ENCODE data around the gene DYNLT2.
"Not testable (repeated sequence)": the region's sequence is repeated elsewhere in the genome, so short reads cannot be mapped to it uniquely, and the experiment has no call there.

Gene DYNLT2

GRCh38 chr6:169776379-169776778 is 25.0 kb upstream of the DYNLT2 start:
- DNase-seq = no peak
- H3K36me3 ChIP-seq (replicated peaks) = peaks cover 3% of the 10 kb centered on the region
- in situ Hi-C loops (cut with HindIII; ENCODE audit: low pct_ligation_motif_present, low sequenced_read_pairs) = no loop called here
- H3K27ac ChIP-seq = no peak overlapping the region
- no peaks in the 10 kb centered on the region for H3K27me3 ChIP-seq (replicated peaks)
- no peak for TF ChIP-seq CTCF (IDR thresholded peaks at IDR 0.05; ENCODE audit: low read depth, low read length, missing control alignments)
- H3K4me3 ChIP-seq (ENCODE audit: low read depth, low read length) = no peak overlapping the region

GRCh38 chr6:169775321-169775720 is 23.9 kb upstream of the DYNLT2 start:
- no peaks in the 10 kb centered on the region for H3K27me3 ChIP-seq (replicated peaks)
- in situ Hi-C loops (cut with HindIII; ENCODE audit: low pct_ligation_motif_present, low sequenced_read_pairs) = no loop called here
- TF ChIP-seq CTCF (IDR thresholded peaks at IDR 0.05; ENCODE audit: low read depth, low read length, missing control alignments) = no peak
- H3K27ac ChIP-seq = no peak overlapping the region
- no peak overlapping the region for H3K4me3 ChIP-seq (ENCODE audit: low read depth, low read length)
- DNase-seq = no peak
- H3K36me3 ChIP-seq (replicated peaks) = peaks cover 3% of the 10 kb centered on the region

- DNase-seq = no peak
- Histone ChIP-seq H3K4me3 (ENCODE audit: low read depth, low read length) (no peak overlapping the region), H3K27ac (no peak overlapping the region), H3K36me3 (replicated peaks) (peaks cover 3% of the 10 kb centered on the region), H3K27me3 (replicated peaks) (no peaks in the 10 kb centered on the region)
- in situ Hi-C loops (cut with HindIII; ENCODE audit: low pct_ligation_motif_present, low sequenced_read_pairs) = no loop called here
- TF ChIP-seq CTCF (IDR thresholded peaks at IDR 0.05; ENCODE audit: low read depth, low read length, missing control alignments) = no peak
Measured at GRCh38 chr6:169774347-169774746, 23.0 kb upstream of the DYNLT2 start.

- no peak for TF ChIP-seq CTCF (IDR thresholded peaks at IDR 0.05; ENCODE audit: low read depth, low read length, missing control alignments)
- Histone ChIP-seq H3K36me3 (replicated peaks) (peaks cover 6% of the 10 kb centered on the region), H3K27ac (no peak overlapping the region), H3K27me3 (replicated peaks) (no peaks in the 10 kb centered on the region), H3K4me3 (ENCODE audit: low read depth, low read length) (no peak overlapping the region)
- in situ Hi-C loops (cut with HindIII; ENCODE audit: low pct_ligation_motif_present, low sequenced_read_pairs) = no loop called here
- DNase-seq = no peak
Measured at GRCh38 chr6:169766921-169767736, 15.8 kb upstream of the DYNLT2 start.

- in situ Hi-C loops (cut with HindIII; ENCODE audit: low pct_ligation_motif_present, low sequenced_read_pairs) = no loop called here
- TF ChIP-seq CTCF (IDR thresholded peaks at IDR 0.05; ENCODE audit: low read depth, low read length, missing control alignments) = no peak
- Histone ChIP-seq H3K27ac (no peak overlapping the region), H3K27me3 (replicated peaks) (no peaks in the 10 kb centered on the region), H3K36me3 (replicated peaks) (peaks cover 3% of the 10 kb centered on the region), H3K4me3 (ENCODE audit: low read depth, low read length) (no peak overlapping the region)
- no peak for DNase-seq
Measured at GRCh38 chr6:169766232-169766631, 14.9 kb upstream of the DYNLT2 start.

- H3K36me3 ChIP-seq (replicated peaks); in situ Hi-C loops (cut with HindIII; ENCODE audit: low pct_ligation_motif_present, low sequenced_read_pairs); H3K4me3 ChIP-seq (ENCODE audit: low read depth, low read length); DNase-seq; H3K27ac ChIP-seq; H3K27me3 ChIP-seq (replicated peaks): not testable (repeated sequence)
Measured at GRCh38 chr6:169765789-169766188, 14.4 kb upstream of the DYNLT2 start.

All from brain microvascular endothelial cell (primary cell).